ENCODE results near the gene NUMBL. TPM values are rescaled to one million over a fixed set of nuclear protein-coding genes. Genes with fewer than 3 reads are reported as not detected.

Gene NUMBL
- total and polyA plus RNA-seq, 2 of the 13 experiments (the other 11 are each of a cell fraction or from before 2014, with no cell fraction given) = 0.49 to 2.3 TPM

GRCh38 chr19:40623403-40624251 lies 66.8 kb downstream of the NUMBL start:
- 36% methylated on average over 29 of the region's 41 CpGs for WGBS (ENCODE audit: low lambda C conversion rate)
- H3K4me3 ChIP-seq (replicated peaks in 1 of 3; ENCODE audit: insufficient read depth in 1 of 3, low read depth in 2 of 3, low read length in 3 of 3) = no peak overlapping the region; a peak in 1 of 6 replicates
- peak overlapping the region; percentile 24; the same call in 1 of the 2 replicates for H3K4me2 ChIP-seq (ENCODE audit: low read depth, low read length)
- no peak overlapping the region for H3K27ac ChIP-seq (ENCODE audit: extremely low read length, insufficient read depth, low read length)
- H2AFZ ChIP-seq (ENCODE audit: low read length) = no peak overlapping the region
- H3K79me2 ChIP-seq (ENCODE audit: insufficient read depth, low read length) = no peaks in the 10 kb centered on the region
- no peak overlapping the region for H3K9ac ChIP-seq (ENCODE audit: insufficient read depth, low read depth, low read length)
- intact Hi-C loops (cut with micrococcal nuclease; ENCODE audit: unreplicated experiment) (no loop called here), in situ Hi-C loops (cut with HindIII; ENCODE audit: extremely low pct_ligation_motif_present, low pct_unique_long_range_greater_than_20kb) (no loop called here)
- ATAC-seq (peak; percentile 68), FAIRE-seq (no peak), DNase-seq (ENCODE audit: low spot score) (peak; percentile 43)
- H3K27me3 ChIP-seq (ENCODE audit: control insufficient read depth in 1 of 2, insufficient read depth in 2 of 2, low read length in 2 of 2) = peaks cover 0 to 3% of the 10 kb centered on the region in 2 experiments; a peak in 3 of 5 replicates
- no peaks in the 10 kb centered on the region for H4K20me1 ChIP-seq (ENCODE audit: insufficient read depth, low read length)
- H3K9me3 ChIP-seq (ENCODE audit: low read length) = no peaks in the 10 kb centered on the region
- ChIA-PET POLR2A (no interaction called here), CTCF (ENCODE audit: low intra/inter-chr PET ratio, low total read pairs) (no interaction called here)
- no TSS peak for BruUV-seq (replicated peaks)
- no peaks in the 10 kb centered on the region for H3K36me3 ChIP-seq (replicated peaks in 1 of 2; ENCODE audit: control insufficient read depth in 1 of 2, insufficient read depth in 2 of 2, low read length in 2 of 2)
- peaks cover 6% of the 10 kb centered on the region; the same call in 1 of the 2 replicates for H3K4me1 ChIP-seq (ENCODE audit: insufficient read depth, low read length)
- no peak for TF ChIP-seq ZNF367 (CRISPR knock-in tag; IDR thresholded peaks at IDR 0.05; ENCODE audit: borderline replicate concordance)
- no peak for TF ChIP-seq ZNF33A (CRISPR knock-in tag; IDR thresholded peaks at IDR 0.05; ENCODE audit: borderline replicate concordance)
- no peak for TF ChIP-seq GPBP1L1 (CRISPR knock-in tag; IDR thresholded peaks at IDR 0.05)
- 0 out of 2 replicates have a peak, but pooled peaks have one; percentile 2 for TF ChIP-seq PATZ1 (CRISPR knock-in tag; IDR thresholded peaks at IDR 0.05)
- TF ChIP-seq ZBTB40 (IDR thresholded peaks at IDR 0.05) = no peak
- no peak for TF ChIP-seq ZBTB40 (CRISPR knock-in tag; IDR thresholded peaks at IDR 0.05)
- no peak for TF ChIP-seq ZNF331 (CRISPR knock-in tag; IDR thresholded peaks at IDR 0.05)
- TF ChIP-seq FOXA3 (CRISPR knock-in tag; IDR thresholded peaks at IDR 0.05) = 0 out of 2 replicates have a peak, but pooled peaks have one; percentile 8

Data from HepG2 (cell line).